Gastrocnemius medialis (tissue), 4 donors: ENCODE data around the gene KLHL18. TPM values are rescaled to one million over a fixed set of nuclear protein-coding genes. Genes with fewer than 3 reads are reported as not detected.

Experiments
- ATAC-seq, 2 donors: fragments of 150-250 bp; one replicate each; pipeline ENCODE4 v1.9.1; 2016
- DNase-seq, 2 donors: peaks; one replicate each; pipeline ENCODE4 v3.0.0-alpha.2; 2019
- H3K27ac ChIP-seq, 4 donors: fragments of 200-600 bp; sonication (generic); 1 replicate in 1 of 4; 2 replicates in 3 of 4; pipeline ENCODE4 v1.5.1; 2016 to 2018; ENCODE audit warnings: mild to moderate bottlenecking in 2 of 4, moderate library complexity in 1 of 4
- H3K27me3 ChIP-seq, 3 donors: fragments of 200-600 bp; sonication (generic) in 2 of 3; 1 replicate in 1 of 3; 2 replicates in 2 of 3; pipeline versions ENCODE4 v1.5.1 to v1.6.0; 2016 to 2019; ENCODE audit warnings: mild to moderate bottlenecking in 1 of 3, moderate library complexity in 1 of 3
- H3K36me3 ChIP-seq, 2 donors: fragments of 200-600 bp; sonication (generic) in 1 of 2; one replicate each; pipeline ENCODE4 v1.5.1; 2017 to 2018
- H3K4me1 ChIP-seq, 2 donors: fragments of 200-600 bp; sonication (generic) in 1 of 2; one replicate each; pipeline ENCODE4 v1.5.1; 2016 to 2017; ENCODE audit warnings: mild to moderate bottlenecking in 2 of 2
- H3K4me3 ChIP-seq, 4 donors: fragments of 200-600 bp; sonication (generic) in 3 of 4; 1 replicate in 1 of 4; 2 replicates in 3 of 4; pipeline ENCODE4 v1.5.1; 2016 to 2019; ENCODE audit warnings: mild to moderate bottlenecking in 2 of 4
- H3K9me3 ChIP-seq, 3 donors: fragments of 200-600 bp; sonication (generic) in 2 of 3; 1 replicate in 1 of 3; 2 replicates in 2 of 3; pipeline ENCODE4 v1.5.1; 2016 to 2019
- POLR2A ChIP-seq, 2 donors: fragments of 450-650 bp; IDR thresholded peaks; one replicate each; pipeline ENCODE4 v1.6.1; 2017; ENCODE audit warnings: antibody characterized with exemption in 2 of 2, mild to moderate bottlenecking in 2 of 2, moderate library complexity in 2 of 2
- in situ Hi-C, 4 donors: fragments of 200-750 bp; cut with MboI; loops; one replicate each; pipeline versions ENCODE4 v1.15.0 to v1.8.0; 2017; ENCODE audit warnings: low sequenced_read_pairs in 4 of 4
- intact Hi-C: fragments of 100-400 bp; cut with DNase I; formaldehyde crosslinking; loops from one replicate; pipeline ENCODE4 v1.15.1; 2023; ENCODE audit warnings: low total_unique reads
- total RNA-seq, 4 donors: library from RNA; depleted of rRNA; stranded (reverse); fragments of >200 nt; gene quantifications; one replicate each; pipeline versions ENCODE4 v1.1.0 to v1.2.3, GENCODE V29; 2016
- TF ChIP-seq, protein P1 (sequence below), 5 experiments: fragments of 450-650 bp in 3 of 5; fragments of 200-600 bp in 2 of 5; sonication (generic) in 2 of 5; IDR thresholded peaks in 4 of 5; conservative IDR thresholded peaks in 1 of 5; 1 replicate in 4 of 5; 2 replicates in 1 of 5; pipeline ENCODE4 v1.5.1; 2016 to 2019; ENCODE audit warnings: antibody characterized with exemption in 5 of 5, mild to moderate bottlenecking in 3 of 5, moderate library complexity in 3 of 5

Gene KLHL18
- total RNA-seq, 4 donors from 2014 or later: 19.0 to 26.3 (median 22.4) TPM

- intact Hi-C loops (no loop called here), in situ Hi-C loops (no loop called here)
- DNase-seq: peak in 1 of 2 donors; percentile 53
- peak in 1 of 2 donors; percentile 76 for ATAC-seq
- peak overlapping the region; percentile 32 to 78 (median 73) for H3K27ac ChIP-seq
- peaks cover 34 to 36% of the 10 kb centered on the region in 2 donors for H3K4me1 ChIP-seq
- H3K9me3 ChIP-seq: no peaks in the 10 kb centered on the region
- H3K4me3 ChIP-seq: no peak overlapping the region
- peaks cover 0 to 27% of the 10 kb centered on the region in 2 donors for H3K36me3 ChIP-seq
- H3K27me3 ChIP-seq: no peaks in the 10 kb centered on the region
- TF ChIP-seq POLR2A (IDR thresholded peaks at IDR 0.05): no peak
- TF ChIP-seq, protein P1, sequence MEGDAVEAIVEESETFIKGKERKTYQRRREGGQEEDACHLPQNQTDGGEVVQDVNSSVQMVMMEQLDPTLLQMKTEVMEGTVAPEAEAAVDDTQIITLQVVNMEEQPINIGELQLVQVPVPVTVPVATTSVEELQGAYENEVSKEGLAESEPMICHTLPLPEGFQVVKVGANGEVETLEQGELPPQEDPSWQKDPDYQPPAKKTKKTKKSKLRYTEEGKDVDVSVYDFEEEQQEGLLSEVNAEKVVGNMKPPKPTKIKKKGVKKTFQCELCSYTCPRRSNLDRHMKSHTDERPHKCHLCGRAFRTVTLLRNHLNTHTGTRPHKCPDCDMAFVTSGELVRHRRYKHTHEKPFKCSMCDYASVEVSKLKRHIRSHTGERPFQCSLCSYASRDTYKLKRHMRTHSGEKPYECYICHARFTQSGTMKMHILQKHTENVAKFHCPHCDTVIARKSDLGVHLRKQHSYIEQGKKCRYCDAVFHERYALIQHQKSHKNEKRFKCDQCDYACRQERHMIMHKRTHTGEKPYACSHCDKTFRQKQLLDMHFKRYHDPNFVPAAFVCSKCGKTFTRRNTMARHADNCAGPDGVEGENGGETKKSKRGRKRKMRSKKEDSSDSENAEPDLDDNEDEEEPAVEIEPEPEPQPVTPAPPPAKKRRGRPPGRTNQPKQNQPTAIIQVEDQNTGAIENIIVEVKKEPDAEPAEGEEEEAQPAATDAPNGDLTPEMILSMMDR (IDR thresholded peaks at IDR 0.05 in 4 of 5, conservative IDR thresholded peaks at IDR 0.05 in 1 of 5): peak in 1 of 5 experiments; percentile 12
These were observed 111.6 kb downstream of the KLHL18 start for GRCh38 chr3:47394140-47394870.

DNA sequence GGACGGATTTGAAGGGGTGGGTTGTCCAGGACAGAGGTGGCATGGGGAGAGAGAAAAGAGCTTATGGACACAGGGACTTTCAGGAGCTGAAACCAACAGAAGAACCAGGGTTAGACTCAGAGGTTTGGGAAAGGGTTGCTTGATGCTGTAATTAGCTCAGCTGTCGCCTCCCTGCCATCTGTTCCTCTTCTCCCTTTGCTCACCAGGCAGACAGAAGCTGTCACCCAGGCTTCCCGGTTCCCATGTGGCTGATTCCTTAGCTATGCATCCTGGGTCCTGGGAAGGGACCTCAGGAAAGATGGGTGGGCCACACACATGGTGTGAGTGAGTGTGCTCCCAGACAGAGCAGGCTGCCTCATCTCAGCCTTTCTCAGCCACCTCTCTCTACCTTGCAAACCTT is 112.1 kb downstream of the KLHL18 start:
- ATAC-seq: peak in 1 of 2 donors; percentile 68
- H3K4me1 ChIP-seq: peaks cover 34 to 36% of the 10 kb centered on the region in 2 donors
- TF ChIP-seq POLR2A (IDR thresholded peaks at IDR 0.05): no peak
- TF ChIP-seq, protein P1 (IDR thresholded peaks at IDR 0.05 in 4 of 5, conservative IDR thresholded peaks at IDR 0.05 in 1 of 5): no peak
- no peaks in the 10 kb centered on the region for H3K27me3 ChIP-seq
- in situ Hi-C loops (no loop called here), intact Hi-C loops (no loop called here)
- H3K27ac ChIP-seq: peak overlapping the region; percentile 32 to 78 (median 73)
- DNase-seq: no peak
- H3K4me3 ChIP-seq: no peak overlapping the region
- peaks cover 0 to 30% of the 10 kb centered on the region in 2 donors for H3K36me3 ChIP-seq
- no peaks in the 10 kb centered on the region for H3K9me3 ChIP-seq

Other genes starting within 250 kb of the KLHL18 start
- gene SETD2, start 118.8 kb upstream of the KLHL18 start, total RNA-seq: 10 to 100 TPM; 35.7 to 48.5 (median 40.4) TPM
- 10 to 100 TPM in 1 of 4 donors, 1 to 10 TPM in 3; 2.9 to 10.8 (median 8.0) TPM for gene KIF9, start 145 bp upstream of the KLHL18 start, total RNA-seq
- gene PTPN23, start 98.1 kb downstream of the KLHL18 start, total RNA-seq: 10 to 100 TPM; 10.5 to 37.3 (median 23.7) TPM
- gene SCAP, start 193.0 kb downstream of the KLHL18 start, total RNA-seq: 10 to 100 TPM; 38.2 to 48.1 (median 42.8) TPM
- 10 to 100 TPM; 16.9 to 31.1 (median 26.6) TPM for gene ELP6, start 230.8 kb downstream of the KLHL18 start, total RNA-seq